ENCODE measurements around the gene ID2.
A peak's percentile ranks its signal among the peaks of the same experiment; 100 is the strongest.

The ID2 gene

GRCh38 chr2:8681786-8682692 lies at the start of gene ID2:
TSS of gene ID2 (plus strand) at chr2:8682056. CDS start at chr2:8682166, 110 bp downstream.
- DNase-seq (ENCODE audit: low read depth in 3 of 3), result peak; percentile 98

GRCh38 chr2:8632755-8633154 lies 49.1 kb upstream of the ID2 start:
- DNase-seq (ENCODE audit: low read depth in 3 of 3), result no peak

- no peak for DNase-seq (ENCODE audit: low read depth in 3 of 3)
Measured at GRCh38 chr2:8633186-8633734, 48.6 kb upstream of the ID2 start.

- DNase-seq (ENCODE audit: low read depth in 3 of 3), result no peak
Measured at GRCh38 chr2:8633735-8634313, 48.0 kb upstream of the ID2 start.

GRCh38 chr2:8634466-8635172 lies 47.2 kb upstream of the ID2 start:
- DNase-seq (ENCODE audit: low read depth in 3 of 3), result no peak

GRCh38 chr2:8636041-8636491 lies 45.8 kb upstream of the ID2 start:
- no peak for DNase-seq (ENCODE audit: low read depth in 3 of 3)

GRCh38 chr2:8636721-8637636 lies 44.9 kb upstream of the ID2 start:
- no peak for DNase-seq (ENCODE audit: low read depth in 3 of 3)

- DNase-seq (ENCODE audit: low read depth in 3 of 3), result no peak
Measured at GRCh38 chr2:8638327-8638726, 43.5 kb upstream of the ID2 start.

GRCh38 chr2:8639122-8639635 lies 42.7 kb upstream of the ID2 start:
- DNase-seq (ENCODE audit: low read depth in 3 of 3), result no peak

GRCh38 chr2:8640498-8640897 lies 41.4 kb upstream of the ID2 start:
- no peak for DNase-seq (ENCODE audit: low read depth in 3 of 3)

GRCh38 chr2:8641301-8641965 lies 40.4 kb upstream of the ID2 start:
- DNase-seq (ENCODE audit: low read depth in 3 of 3), result no peak

GRCh38 chr2:8642366-8643068 lies 39.3 kb upstream of the ID2 start:
- DNase-seq (ENCODE audit: low read depth in 3 of 3), result no peak

- DNase-seq (ENCODE audit: low read depth in 3 of 3), result no peak
Measured at GRCh38 chr2:8643250-8643995, 38.4 kb upstream of the ID2 start.

GRCh38 chr2:8643996-8644356 lies 37.9 kb upstream of the ID2 start:
- no peak for DNase-seq (ENCODE audit: low read depth in 3 of 3)

- DNase-seq (ENCODE audit: low read depth in 3 of 3), result no peak
Measured at GRCh38 chr2:8644605-8645175, 37.2 kb upstream of the ID2 start.

GRCh38 chr2:8645176-8645831 lies 36.6 kb upstream of the ID2 start:
- no peak for DNase-seq (ENCODE audit: low read depth in 3 of 3)

- no peak for DNase-seq (ENCODE audit: low read depth in 3 of 3)
Measured at GRCh38 chr2:8646731-8647461, 35.0 kb upstream of the ID2 start.

- DNase-seq (ENCODE audit: low read depth in 3 of 3), result no peak
Measured at GRCh38 chr2:8647462-8647857, 34.4 kb upstream of the ID2 start.
